Keratinocyte (primary cell): Measurements from ENCODE around the gene EPHX1.
"Not testable (repeated sequence)": the region's sequence is repeated elsewhere in the genome, so short reads cannot be mapped to it uniquely, and the experiment has no call there.

Experiments used
- EZH2 ChIP-seq: IDR thresholded peaks from one replicate; pipeline ENCODE4 v1.6.1; 2012; ENCODE audit warnings: inconsistent platforms, mild to moderate bottlenecking, low read length, moderate library complexity
- TF ChIP-seq, protein P1 (sequence below), 3 experiments: IDR thresholded peaks in 1 of 3; conservative IDR thresholded peaks in 1 of 3; optimal IDR thresholded peaks in 1 of 3; 2 replicates in 2 of 3; 3 replicates in 1 of 3; pipeline versions ENCODE3 to v1.5.1; 2011; ENCODE audit warnings: low read length in 3 of 3, mild to moderate bottlenecking in 3 of 3, moderate library complexity in 2 of 3, control low read depth in 1 of 3, inconsistent platforms in 1 of 3; ENCODE audit not compliant: insufficient read depth in 2 of 3; ENCODE audit errors: extremely low read depth in 1 of 3

DNA sequence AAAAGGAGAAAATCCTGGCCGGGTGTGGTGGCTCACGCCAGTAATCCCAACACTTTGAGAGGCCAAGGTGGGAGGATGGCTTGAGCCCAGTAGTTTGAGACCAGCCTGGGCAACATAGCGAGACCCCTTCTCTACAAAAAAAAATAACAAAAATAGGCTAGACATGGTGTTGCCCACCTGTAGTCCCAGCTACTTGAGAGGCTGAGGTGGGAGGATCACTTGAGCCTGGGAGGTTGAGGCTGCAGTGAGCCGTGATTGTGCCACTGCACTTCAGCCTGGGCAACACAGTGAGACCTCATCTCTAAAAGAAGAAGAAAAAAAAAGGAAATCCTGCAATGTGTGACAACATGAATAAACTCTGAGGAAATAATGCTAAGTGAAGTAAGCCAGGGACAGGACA, 26.4 kb downstream of the EPHX1 start:
- TF ChIP-seq, protein P1, sequence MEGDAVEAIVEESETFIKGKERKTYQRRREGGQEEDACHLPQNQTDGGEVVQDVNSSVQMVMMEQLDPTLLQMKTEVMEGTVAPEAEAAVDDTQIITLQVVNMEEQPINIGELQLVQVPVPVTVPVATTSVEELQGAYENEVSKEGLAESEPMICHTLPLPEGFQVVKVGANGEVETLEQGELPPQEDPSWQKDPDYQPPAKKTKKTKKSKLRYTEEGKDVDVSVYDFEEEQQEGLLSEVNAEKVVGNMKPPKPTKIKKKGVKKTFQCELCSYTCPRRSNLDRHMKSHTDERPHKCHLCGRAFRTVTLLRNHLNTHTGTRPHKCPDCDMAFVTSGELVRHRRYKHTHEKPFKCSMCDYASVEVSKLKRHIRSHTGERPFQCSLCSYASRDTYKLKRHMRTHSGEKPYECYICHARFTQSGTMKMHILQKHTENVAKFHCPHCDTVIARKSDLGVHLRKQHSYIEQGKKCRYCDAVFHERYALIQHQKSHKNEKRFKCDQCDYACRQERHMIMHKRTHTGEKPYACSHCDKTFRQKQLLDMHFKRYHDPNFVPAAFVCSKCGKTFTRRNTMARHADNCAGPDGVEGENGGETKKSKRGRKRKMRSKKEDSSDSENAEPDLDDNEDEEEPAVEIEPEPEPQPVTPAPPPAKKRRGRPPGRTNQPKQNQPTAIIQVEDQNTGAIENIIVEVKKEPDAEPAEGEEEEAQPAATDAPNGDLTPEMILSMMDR (optimal IDR thresholded peaks at IDR 0.05 in 1 of 3, IDR thresholded peaks at IDR 0.05 in 1 of 3, conservative IDR thresholded peaks at IDR 0.05 in 1 of 3; ENCODE audit: extremely low read depth in 1 of 3, insufficient read depth in 2 of 3, low read length in 3 of 3), result not testable (repeated sequence)
- TF ChIP-seq EZH2, result not testable (repeated sequence)
